SK-N-SH (cell line): ENCODE data around the gene HIVEP2. TPM values are rescaled to one million over a fixed set of nuclear protein-coding genes. Genes with fewer than 3 reads are reported as not detected.
A peak's percentile ranks its signal among the peaks of the same experiment; 100 is the strongest.

Experiments used
- CTCF ChIA-PET: fragments of 300-600, 350-600 bp; formaldehyde crosslinking; extraction: SDS; loops from one replicate; lab custom pipeline; 2021; lab: Yijun Ruan, JAX
- POLR2A ChIA-PET: fragments of 350-600 bp; sonication (Branson Sonifier 250); formaldehyde crosslinking; extraction: SDS; loops from one replicate; lab custom pipeline; 2020; ENCODE audit warnings: antibody characterized with exemption, inconsistent platforms; lab: Yijun Ruan, JAX
- DNase-seq: peaks from one replicate; pipeline ENCODE4 v3.0.0; 2012
- H2AFZ ChIP-seq: fragments of 200-600 bp; sonication (generic); 2 replicates; pipeline ENCODE4 v1.8.1; 2016; ENCODE audit warnings: antibody characterized with exemption, mild to moderate bottlenecking, low read depth
- H3F3A ChIP-seq: fragments of 200-600 bp; sonication (generic); replicated peaks from 2 replicates; pipeline ENCODE3; 2016; ENCODE audit warnings: antibody characterized with exemption, mild to moderate bottlenecking; ENCODE audit not compliant: insufficient read depth
- H3K27ac ChIP-seq, 2 experiments: fragments of 200-500 bp in 1 of 2; fragments of 200-600 bp in 1 of 2; sonication (Bioruptor generic) in 1 of 2; sonication (generic), shearing (Covaris generic) in 1 of 2; 2 replicates each; pipeline versions ENCODE4 v1.5.1 to v1.6.1; 2014 to 2016; ENCODE audit warnings: low read depth in 2 of 2, inconsistent platforms in 1 of 2, low read length in 1 of 2, mild to moderate bottlenecking in 1 of 2, mixed read lengths in 1 of 2
- H3K27me3 ChIP-seq: fragments of 200-600 bp; sonication (generic), shearing (Covaris generic); 2 replicates; pipeline ENCODE4 v1.6.1; 2016; ENCODE audit warnings: mixed run types; ENCODE audit not compliant: insufficient read depth
- H3K36me3 ChIP-seq, 2 experiments: fragments of 200-500 bp in 1 of 2; fragments of 200-600 bp in 1 of 2; sonication (Bioruptor generic) in 1 of 2; sonication (generic) in 1 of 2; replicated peaks in 1 of 2; 2 replicates each; pipeline versions ENCODE3 to v1.5.1; 2014 to 2016; ENCODE audit warnings: low read length in 1 of 2, mild to moderate bottlenecking in 1 of 2; ENCODE audit not compliant: insufficient read depth in 2 of 2, control insufficient read depth in 1 of 2
- H3K4me1 ChIP-seq, 2 experiments: fragments of 200-500 bp in 1 of 2; fragments of 200-600 bp in 1 of 2; sonication (Bioruptor generic) in 1 of 2; sonication (generic), shearing (Covaris generic) in 1 of 2; 2 replicates each; pipeline versions ENCODE4 v1.5.1 to v1.6.1; 2014 to 2016; ENCODE audit warnings: low read depth in 1 of 2, low read length in 1 of 2, mixed run types in 1 of 2; ENCODE audit not compliant: insufficient read depth in 2 of 2, control insufficient read depth in 1 of 2
- H3K4me2 ChIP-seq: fragments of 200-600 bp; sonication (generic), shearing (Covaris generic); 2 replicates; pipeline ENCODE4 v1.6.1; 2017; ENCODE audit warnings: mixed run types
- H3K4me3 ChIP-seq, 2 experiments: fragments of 200-500 bp in 1 of 2; fragments of 200-600 bp in 1 of 2; sonication (Bioruptor generic) in 1 of 2; sonication (generic), shearing (Covaris generic) in 1 of 2; 2 replicates each; pipeline versions ENCODE4 v1.5.1 to v1.8.1; 2014 to 2016; ENCODE audit warnings: low read depth in 2 of 2, inconsistent platforms in 1 of 2, low read length in 1 of 2, mild to moderate bottlenecking in 1 of 2, mixed read lengths in 1 of 2, moderate library complexity in 1 of 2
- H3K79me2 ChIP-seq: fragments of 200-600 bp; sonication (generic); 2 replicates; pipeline ENCODE4 v1.8.1; 2017; ENCODE audit warnings: mild to moderate bottlenecking; ENCODE audit not compliant: insufficient read depth
- H3K9ac ChIP-seq: fragments of 200-600 bp; sonication (generic); 2 replicates; pipeline ENCODE4 v1.6.1; 2017; ENCODE audit warnings: mixed run types
- H3K9me2 ChIP-seq: fragments of 200-600 bp; sonication (generic); 2 replicates; pipeline ENCODE4 v1.6.1; 2017; ENCODE audit warnings: mixed run types
- H3K9me3 ChIP-seq: fragments of 200-600 bp; sonication (generic); 2 replicates; pipeline ENCODE4 v1.6.1; 2017; ENCODE audit warnings: mixed run types, mild to moderate bottlenecking, moderate library complexity
- H4K20me1 ChIP-seq: fragments of 200-600 bp; sonication (generic); 2 replicates; pipeline ENCODE4 v1.6.1; 2017; ENCODE audit warnings: mild to moderate bottlenecking, mixed run types; ENCODE audit not compliant: insufficient read depth
- CHD2 ChIP-seq: fragments of 150-350 bp; IDR thresholded peaks from 2 replicates; pipeline ENCODE4 v1.6.1; 2018; ENCODE audit warnings: low read length; ENCODE audit not compliant: partially characterized antibody
- CTCF ChIP-seq: fragments of 200-600 bp; sonication (generic); IDR thresholded peaks from 2 replicates; pipeline ENCODE4 v1.6.1; 2017; ENCODE audit warnings: antibody characterized with exemption, mild to moderate bottlenecking, moderate library complexity
- EP300 ChIP-seq, 2 experiments: IDR thresholded peaks; 2 replicates each; pipeline versions ENCODE4 v1.4.0 to v1.6.1; 2012; ENCODE audit warnings: borderline replicate concordance in 1 of 2, low read depth in 1 of 2, low read length in 1 of 2
- EZH2phosphoT487 ChIP-seq: fragments of 200-600 bp; sonication (generic); IDR thresholded peaks from 2 replicates; pipeline ENCODE4 v1.6.1; 2017; ENCODE audit warnings: low read depth, mixed run types, mild to moderate bottlenecking, antibody characterized with exemption, moderate library complexity, borderline replicate concordance
- FOXM1 ChIP-seq: IDR thresholded peaks from 2 replicates; pipeline ENCODE4 v1.4.0; 2012; ENCODE audit warnings: low read depth, mild to moderate bottlenecking
- GABPA ChIP-seq: IDR thresholded peaks from 2 replicates; pipeline ENCODE4 v1.4.0; 2012; ENCODE audit warnings: low read depth, mild to moderate bottlenecking
- MAX ChIP-seq: IDR thresholded peaks from 2 replicates; pipeline ENCODE4 v1.4.0; 2012; ENCODE audit warnings: low read depth
- MEF2A ChIP-seq: IDR thresholded peaks from 2 replicates; pipeline ENCODE4 v1.4.0; 2012; ENCODE audit warnings: low read depth, borderline replicate concordance
- MXI1 ChIP-seq: IDR thresholded peaks from 2 replicates; pipeline ENCODE4 v1.6.1; 2012; ENCODE audit warnings: mild to moderate bottlenecking, low read depth, low read length, improper control_type of control experiment
- NRF1 ChIP-seq: IDR thresholded peaks from 2 replicates; pipeline ENCODE4 v1.6.1; 2012; ENCODE audit warnings: low read depth, mild to moderate bottlenecking, low read length
- PBX3 ChIP-seq: IDR thresholded peaks from 2 replicates; pipeline ENCODE4; 2012
- RAD21 ChIP-seq: IDR thresholded peaks from 2 replicates; pipeline ENCODE4 v1.6.1; 2012; ENCODE audit warnings: mild to moderate bottlenecking, low read length
- RCOR1 ChIP-seq: fragments of 150-350 bp; IDR thresholded peaks from 2 replicates; pipeline ENCODE4 v1.6.1; 2017; ENCODE audit warnings: antibody characterized with exemption, low read length
- RFX5 ChIP-seq: IDR thresholded peaks from 2 replicates; pipeline ENCODE4 v1.6.1; 2012; ENCODE audit warnings: mild to moderate bottlenecking, improper control_type of control experiment, low read length
- RXRA ChIP-seq: IDR thresholded peaks from 2 replicates; pipeline ENCODE4 v1.4.0; 2012; ENCODE audit warnings: low read depth, mild to moderate bottlenecking, borderline replicate concordance
- SMC3 ChIP-seq: IDR thresholded peaks from 2 replicates; pipeline ENCODE4 v1.6.1; 2012; ENCODE audit warnings: low read depth, low read length, improper control_type of control experiment
- TAF1 ChIP-seq: IDR thresholded peaks from 2 replicates; pipeline ENCODE4 v1.6.1; 2012; ENCODE audit warnings: low read depth, mild to moderate bottlenecking, low read length, moderate library complexity, borderline replicate concordance
- TEAD4 ChIP-seq: IDR thresholded peaks from 2 replicates; pipeline ENCODE4 v1.4.0; 2012; ENCODE audit warnings: mild to moderate bottlenecking, borderline replicate concordance; ENCODE audit not compliant: insufficient read depth
- USF2 ChIP-seq: fragments of 150-350 bp; IDR thresholded peaks from 2 replicates; pipeline ENCODE4 v1.6.1; 2017; ENCODE audit warnings: antibody characterized with exemption, low read length, low read depth, borderline replicate concordance
- ZBTB33 ChIP-seq: IDR thresholded peaks from 2 replicates; pipeline ENCODE4 v1.4.0; 2012; ENCODE audit warnings: low read depth, borderline replicate concordance
- WGBS: methylation state at CpG from one replicate; pipeline ENCODE4 v1.1.6; 2017; ENCODE audit warnings: low lambda C conversion rate; 5-methylcytosine and 5-hydroxymethylcytosine counted together
- polyA plus RNA-seq, 3 experiments: library from polyadenylated mRNA; depleted of rRNA; stranded (reverse); fragments of >200 nt; gene quantifications; 2 replicates each; pipeline ENCODE4 v1.2.3, GENCODE V29; 2012

HIVEP2 gene
- polyA plus RNA-seq, 1 of the 3 experiments (the other 2 are of a cell fraction) = 2.5 TPM

- no peak for TF ChIP-seq NRF1
- TF ChIP-seq MAX = no peak
- peak; percentile 32; the same call in 1 of the 2 replicates for TF ChIP-seq RAD21
- no peak for TF ChIP-seq USF2
- TF ChIP-seq ZBTB33 = no peak
- no peak for TF ChIP-seq TAF1
- no peak for TF ChIP-seq MEF2A
- no peak for TF ChIP-seq RXRA
- TF ChIP-seq MXI1 = no peak
- TF ChIP-seq CHD2 = peak; percentile 35
- peak in 1 of 2 experiments; percentile 58; a peak in 1 of 4 replicates for TF ChIP-seq EP300 (IDR thresholded peaks at IDR 0.05; ENCODE audit: borderline replicate concordance in 1 of 2, low read depth in 1 of 2, low read length in 1 of 2)
- no peak for TF ChIP-seq TEAD4
- no peak for TF ChIP-seq GABPA
- no peak for TF ChIP-seq RFX5
- peak; percentile 41; the same call in 1 of the 2 replicates for TF ChIP-seq PBX3
- no peak for TF ChIP-seq EZH2phosphoT487
- TF ChIP-seq RCOR1 = peak; percentile 98
- no peak for TF ChIP-seq SMC3
Observed at GRCh38 chr6:142728910-142729481, 216.0 kb downstream of the HIVEP2 start (continued).

GRCh38 chr6:142728364-142728763 lies 216.6 kb downstream of the HIVEP2 start:
- H3K9ac ChIP-seq = no peak overlapping the region
- ChIA-PET POLR2A (no interaction called here), CTCF (no interaction called here)
- H2AFZ ChIP-seq = no peak overlapping the region
- no peaks in the 10 kb centered on the region for H4K20me1 ChIP-seq
- H3F3A ChIP-seq = no peaks in the 10 kb centered on the region
- H3K4me3 ChIP-seq = no peak overlapping the region
- H3K36me3 ChIP-seq = no peaks in the 10 kb centered on the region
- no peaks in the 10 kb centered on the region for H3K9me3 ChIP-seq
- H3K4me1 ChIP-seq = peaks cover 0 to 15% of the 10 kb centered on the region in 2 experiments; a peak in 2 of 4 replicates
- WGBS = 69% methylated on average over 2 of the region's 2 CpGs
- no peak overlapping the region; a peak in 1 of 4 replicates for H3K27ac ChIP-seq
- DNase-seq = no peak
- H3K9me2 ChIP-seq = no peaks in the 10 kb centered on the region
- no peak overlapping the region for H3K4me2 ChIP-seq
- no peaks in the 10 kb centered on the region for H3K27me3 ChIP-seq
- H3K79me2 ChIP-seq = no peaks in the 10 kb centered on the region
- TF ChIP-seq FOXM1 = no peak
- no peak for TF ChIP-seq GABPA
- TF ChIP-seq CHD2 = no peak
- no peak for TF ChIP-seq CTCF
- TF ChIP-seq PBX3 = no peak
- TF ChIP-seq MAX = no peak
- no peak for TF ChIP-seq ZBTB33
